ENCODE measurements around the gene USP7. TPM values are rescaled to one million over a fixed set of nuclear protein-coding genes. Genes with fewer than 3 reads are reported as not detected.

USP7 gene
- total RNA-seq, 2 donors from 2014 or later = 114 to 140 TPM

GRCh38 chr16:8963010-8963820, 491 bp downstream of the USP7 start:
- Histone ChIP-seq H3K9me3 (ENCODE audit: control insufficient read depth, low read length) (no peaks in the 10 kb centered on the region), H3K4me3 (ENCODE audit: low read length) (peak overlapping the region; percentile 99), H3K4me1 (ENCODE audit: control insufficient read depth, insufficient read depth, low read length) (peaks cover 12% of the 10 kb centered on the region), H3K27me3 (ENCODE audit: control insufficient read depth, insufficient read depth, low read length, poor library complexity, severe bottlenecking) (no peaks in the 10 kb centered on the region), H3K36me3 (ENCODE audit: control insufficient read depth, insufficient read depth, low read length) (no peaks in the 10 kb centered on the region), H3K9ac (ENCODE audit: extremely low read depth, low read length, poor library complexity, severe bottlenecking) (peak overlapping the region; percentile 80), H3K27ac (ENCODE audit: low read depth, low read length) (no peak overlapping the region)
- Mint-ChIP-seq H3K4me3 (peak overlapping the region; percentile 84), H3K4me1 (peaks cover 51% of the 10 kb centered on the region), H3K27me3 (ENCODE audit: insufficient read depth) (peaks cover 10% of the 10 kb centered on the region), H3K36me3 (ENCODE audit: low read depth) (no peaks in the 10 kb centered on the region), H3K27ac (no peak overlapping the region), H3K9me3 (no peaks in the 10 kb centered on the region)
- WGBS, 2 experiments (ENCODE audit: insufficient coverage in 1 of 2, insufficient read length in 1 of 2) = 0% methylated on average over 12 to 146 of the region's 146 CpGs
- no peak for TF ChIP-seq CTCF (conservative IDR thresholded peaks at IDR 0.05)
- DNase-seq = peak; percentile 50

- peak; percentile 71 for DNase-seq
- TF ChIP-seq CTCF (conservative IDR thresholded peaks at IDR 0.05) = no peak
- 0 to 1% methylated on average over 29 to 50 of the region's 50 CpGs for WGBS, 2 experiments (ENCODE audit: insufficient coverage in 1 of 2, insufficient read length in 1 of 2)
- Mint-ChIP-seq H3K27me3 (ENCODE audit: insufficient read depth) (peaks cover 10% of the 10 kb centered on the region), H3K4me1 (peaks cover 54% of the 10 kb centered on the region), H3K27ac (peak overlapping the region; percentile 62), H3K4me3 (peak overlapping the region; percentile 84), H3K9me3 (no peaks in the 10 kb centered on the region), H3K36me3 (ENCODE audit: low read depth) (no peaks in the 10 kb centered on the region)
- Histone ChIP-seq H3K9me3 (ENCODE audit: control insufficient read depth, low read length) (no peaks in the 10 kb centered on the region), H3K36me3 (ENCODE audit: control insufficient read depth, insufficient read depth, low read length) (no peaks in the 10 kb centered on the region), H3K27me3 (ENCODE audit: control insufficient read depth, insufficient read depth, low read length, poor library complexity, severe bottlenecking) (no peaks in the 10 kb centered on the region), H3K27ac (ENCODE audit: low read depth, low read length) (no peak overlapping the region), H3K4me1 (ENCODE audit: control insufficient read depth, insufficient read depth, low read length) (peaks cover 12% of the 10 kb centered on the region), H3K9ac (ENCODE audit: extremely low read depth, low read length, poor library complexity, severe bottlenecking) (peak overlapping the region; percentile 80), H3K4me3 (ENCODE audit: low read length) (peak overlapping the region; percentile 99)
These were observed 1.2 kb downstream of the USP7 start for GRCh38 chr16:8962393-8963009.

GRCh38 chr16:8961811-8962390, 1.8 kb downstream of the USP7 start:
- TF ChIP-seq CTCF (conservative IDR thresholded peaks at IDR 0.05) = no peak
- no peaks in the 10 kb centered on the region for H3K36me3 Mint-ChIP-seq (ENCODE audit: low read depth)
- DNase-seq = peak; percentile 51
- no peaks in the 10 kb centered on the region for H3K9me3 Mint-ChIP-seq
- peak overlapping the region; percentile 62 for H3K27ac Mint-ChIP-seq
- Histone ChIP-seq H3K27me3 (ENCODE audit: control insufficient read depth, insufficient read depth, low read length, poor library complexity, severe bottlenecking) (no peaks in the 10 kb centered on the region), H3K4me1 (ENCODE audit: control insufficient read depth, insufficient read depth, low read length) (peaks cover 12% of the 10 kb centered on the region), H3K4me3 (ENCODE audit: low read length) (peak overlapping the region; percentile 99), H3K27ac (ENCODE audit: low read depth, low read length) (no peak overlapping the region), H3K9ac (ENCODE audit: extremely low read depth, low read length, poor library complexity, severe bottlenecking) (peak overlapping the region; percentile 80), H3K36me3 (ENCODE audit: control insufficient read depth, insufficient read depth, low read length) (no peaks in the 10 kb centered on the region), H3K9me3 (ENCODE audit: control insufficient read depth, low read length) (no peaks in the 10 kb centered on the region)
- 15 to 23% methylated on average over 11 to 15 of the region's 15 CpGs for WGBS, 2 experiments (ENCODE audit: insufficient coverage in 1 of 2, insufficient read length in 1 of 2)
- peaks cover 10% of the 10 kb centered on the region for H3K27me3 Mint-ChIP-seq (ENCODE audit: insufficient read depth)
- H3K4me3 Mint-ChIP-seq = peak overlapping the region; percentile 84
- H3K4me1 Mint-ChIP-seq = peaks cover 53% of the 10 kb centered on the region
